ENCODE data around the gene SAE1. TPM values are rescaled to one million over a fixed set of nuclear protein-coding genes. Genes with fewer than 3 reads are reported as not detected.
A peak's percentile ranks its signal among the peaks of the same experiment; 100 is the strongest.

Gene SAE1
- total RNA-seq, 1 experiment from 2014 or later = 234 TPM

GRCh38 chr19:47111682-47112165, 18.9 kb upstream of the SAE1 start:
- peaks cover 43 to 44% of the 10 kb centered on the region in 2 experiments for H3K4me1 Mint-ChIP-seq
- no peak overlapping the region for H3K56ac ChIP-seq (ENCODE audit: insufficient read length, low read depth, low read length)
- TF ChIP-seq CTCF (conservative IDR thresholded peaks at IDR 0.05) = no peak
- peak overlapping the region; percentile 67; the same call in 1 of the 2 replicates for H3K4ac ChIP-seq (ENCODE audit: low read depth, low read length)
- H4K5ac ChIP-seq (ENCODE audit: insufficient read length, low read depth, low read length) = peak overlapping the region; percentile 98
- no peak overlapping the region for H2BK15ac ChIP-seq (ENCODE audit: low read depth, low read length)
- H4K20me1 ChIP-seq (ENCODE audit: control insufficient read depth, insufficient read depth, insufficient read length) = no peaks in the 10 kb centered on the region
- no peak overlapping the region for H2AFZ ChIP-seq (ENCODE audit: low read length)
- H2BK5ac ChIP-seq (ENCODE audit: insufficient read length, low read length) = peak overlapping the region; percentile 69
- H3K9me3 ChIP-seq (ENCODE audit: control insufficient read depth, low read depth, low read length) = no peaks in the 10 kb centered on the region
- H3K9ac ChIP-seq (ENCODE audit: extremely low read depth, insufficient read length, low read length) = peak overlapping the region; percentile 92
- H3K23ac ChIP-seq (ENCODE audit: insufficient read length, low read depth, low read length) = no peak overlapping the region
- H3T11ph ChIP-seq (ENCODE audit: low read length) = no peak overlapping the region
- H3K27ac Mint-ChIP-seq = peak overlapping the region; percentile 96 to 100 (median 98)
- no peaks in the 10 kb centered on the region; a peak in 1 of 5 replicates for H3K9me3 Mint-ChIP-seq
- no peak overlapping the region for H4K8ac ChIP-seq (replicated peaks; ENCODE audit: insufficient read length, low read depth, low read length)
- WGBS (ENCODE audit: extremely low coverage, insufficient read length, low lambda C conversion rate) = no CpG with 5 or more reads among the region's 24 CpGs
- H3K27ac ChIP-seq (ENCODE audit: insufficient read length, low read depth, low read length) = peak overlapping the region; percentile 88
- H3K14ac ChIP-seq (ENCODE audit: insufficient read depth, low read length) = peak overlapping the region; percentile 89
- peaks cover 9% of the 10 kb centered on the region; the same call in 1 of the 2 replicates for H3K79me2 ChIP-seq (ENCODE audit: insufficient read depth, low read length)
- no peak overlapping the region for H2AK5ac ChIP-seq (ENCODE audit: insufficient read length, low read length)
- H2BK12ac ChIP-seq (ENCODE audit: insufficient read length, low read depth, low read length) = peak overlapping the region; percentile 66
- H3K18ac ChIP-seq (ENCODE audit: insufficient read length, low read depth, low read length) = peak overlapping the region; percentile 99
- peak overlapping the region; percentile 91 to 98 for H3K4me3 Mint-ChIP-seq
- H3K27me3 Mint-ChIP-seq (ENCODE audit: low read depth) = peaks cover 5% of the 10 kb centered on the region; the same call in 1 of the 2 replicates
- peaks cover 15 to 35% (median 29%) of the 10 kb centered on the region in 3 experiments for H3K36me3 Mint-ChIP-seq (ENCODE audit: insufficient read depth in 1 of 3, low read depth in 3 of 3)
- H3K23me2 ChIP-seq (ENCODE audit: insufficient read length, low read depth, low read length, poor library complexity, severe bottlenecking) = peaks cover 25% of the 10 kb centered on the region
- H4K91ac ChIP-seq (ENCODE audit: insufficient read length, low read depth, low read length) = peak overlapping the region; percentile 86
- H3K4me2 ChIP-seq (ENCODE audit: insufficient read depth, insufficient read length, low read length) = peak overlapping the region; percentile 61
- peak overlapping the region; percentile 89 for H2BK120ac ChIP-seq (ENCODE audit: low read depth, low read length, poor library complexity, severe bottlenecking)
- H3K79me1 ChIP-seq (ENCODE audit: insufficient read depth, low read depth, low read length, poor library complexity, severe bottlenecking) = no peaks in the 10 kb centered on the region
- H3K4me1 ChIP-seq (ENCODE audit: insufficient read depth, low read length) = peaks cover 11% of the 10 kb centered on the region
- no peak overlapping the region for H2BK20ac ChIP-seq (ENCODE audit: low read depth, low read length, poor library complexity, severe bottlenecking)
- H3K27me3 ChIP-seq (ENCODE audit: insufficient read depth, low read length) = no peaks in the 10 kb centered on the region
- DNase-seq = no peak

Data from H9 (cell line).